ENCODE data around the gene STUB1.

STUB1 gene

GRCh38 chr16:702341-702740, 22.1 kb downstream of the STUB1 start:
- Histone ChIP-seq H3K27me3 (ENCODE audit: control insufficient read depth, insufficient read depth, low read length) (peaks cover 58% of the 10 kb centered on the region), H3K27ac (ENCODE audit: low read depth, low read length) (no peak overlapping the region)

GRCh38 chr16:703406-703805, 23.2 kb downstream of the STUB1 start:
- H3K36me3 ChIP-seq (ENCODE audit: control insufficient read depth, insufficient read depth, low read length): no peaks in the 10 kb centered on the region
- H3K4me1 ChIP-seq (ENCODE audit: control insufficient read depth, insufficient read depth, low read length): no peaks in the 10 kb centered on the region
- H3K9ac ChIP-seq (ENCODE audit: low read length): no peak overlapping the region
- peaks cover 66% of the 10 kb centered on the region for H3K27me3 ChIP-seq (ENCODE audit: control insufficient read depth, insufficient read depth, low read length)
- H3K27ac ChIP-seq (ENCODE audit: low read depth, low read length): no peak overlapping the region
- H3K4me3 ChIP-seq (ENCODE audit: low read length): no peak overlapping the region

More at GRCh38 chr16:702341-702740, 22.1 kb downstream of the STUB1 start:
- H3K4me3 ChIP-seq (ENCODE audit: low read length): no peak overlapping the region
- no peak overlapping the region for H3K9ac ChIP-seq (ENCODE audit: low read length)
- no peaks in the 10 kb centered on the region for H3K4me1 ChIP-seq (ENCODE audit: control insufficient read depth, insufficient read depth, low read length)
- H3K36me3 ChIP-seq (ENCODE audit: control insufficient read depth, insufficient read depth, low read length): no peaks in the 10 kb centered on the region

- Histone ChIP-seq H3K4me3 (ENCODE audit: low read length) (no peak overlapping the region), H3K9ac (ENCODE audit: low read length) (no peak overlapping the region), H3K4me1 (ENCODE audit: control insufficient read depth, insufficient read depth, low read length) (no peaks in the 10 kb centered on the region), H3K36me3 (ENCODE audit: control insufficient read depth, insufficient read depth, low read length) (no peaks in the 10 kb centered on the region), H3K27me3 (ENCODE audit: control insufficient read depth, insufficient read depth, low read length) (peaks cover 69% of the 10 kb centered on the region), H3K27ac (ENCODE audit: low read depth, low read length) (no peak overlapping the region)
These were observed 23.8 kb downstream of the STUB1 start for GRCh38 chr16:704047-704446.

GRCh38 chr16:704552-705380, 24.6 kb downstream of the STUB1 start:
- no peaks in the 10 kb centered on the region for H3K36me3 ChIP-seq (ENCODE audit: control insufficient read depth, insufficient read depth, low read length)
- no peak overlapping the region for H3K27ac ChIP-seq (ENCODE audit: low read depth, low read length)
- H3K4me1 ChIP-seq (ENCODE audit: control insufficient read depth, insufficient read depth, low read length): no peaks in the 10 kb centered on the region
- no peak overlapping the region for H3K4me3 ChIP-seq (ENCODE audit: low read length)
- no peak overlapping the region for H3K9ac ChIP-seq (ENCODE audit: low read length)
- peaks cover 68% of the 10 kb centered on the region for H3K27me3 ChIP-seq (ENCODE audit: control insufficient read depth, insufficient read depth, low read length)

- no peaks in the 10 kb centered on the region for H3K4me1 ChIP-seq (ENCODE audit: control insufficient read depth, insufficient read depth, low read length)
- H3K9ac ChIP-seq (ENCODE audit: low read length): no peak within 1 kb of the TSS
- no peaks in the 10 kb centered on the region for H3K36me3 ChIP-seq (ENCODE audit: control insufficient read depth, insufficient read depth, low read length)
- peaks cover 69% of the 10 kb centered on the region for H3K27me3 ChIP-seq (ENCODE audit: control insufficient read depth, insufficient read depth, low read length)
- no peak within 1 kb of the TSS for H3K4me3 ChIP-seq (ENCODE audit: low read length)
- H3K27ac ChIP-seq (ENCODE audit: low read depth, low read length): no peak within 1 kb of the TSS
These were observed 25.4 kb downstream of the STUB1 start, which contains the start of gene FBXL16 for GRCh38 chr16:705431-706188. Gene FBXL16, minus strand, starts transcription at chr16:705801. Its CDS starts 8,396 bp downstream, at chr16:697405.

GRCh38 chr16:706189-707061, 26.2 kb downstream of the STUB1 start:
- peaks cover 71% of the 10 kb centered on the region for H3K27me3 ChIP-seq (ENCODE audit: control insufficient read depth, insufficient read depth, low read length)
- H3K9ac ChIP-seq (ENCODE audit: low read length): no peak overlapping the region
- H3K27ac ChIP-seq (ENCODE audit: low read depth, low read length): no peak overlapping the region
- H3K4me1 ChIP-seq (ENCODE audit: control insufficient read depth, insufficient read depth, low read length): no peaks in the 10 kb centered on the region
- H3K36me3 ChIP-seq (ENCODE audit: control insufficient read depth, insufficient read depth, low read length): no peaks in the 10 kb centered on the region
- no peak overlapping the region for H3K4me3 ChIP-seq (ENCODE audit: low read length)

GRCh38 chr16:707062-707538, 26.9 kb downstream of the STUB1 start:
- Histone ChIP-seq H3K4me3 (ENCODE audit: low read length) (no peak overlapping the region), H3K27ac (ENCODE audit: low read depth, low read length) (no peak overlapping the region), H3K27me3 (ENCODE audit: control insufficient read depth, insufficient read depth, low read length) (peaks cover 67% of the 10 kb centered on the region), H3K36me3 (ENCODE audit: control insufficient read depth, insufficient read depth, low read length) (no peaks in the 10 kb centered on the region), H3K4me1 (ENCODE audit: control insufficient read depth, insufficient read depth, low read length) (no peaks in the 10 kb centered on the region), H3K9ac (ENCODE audit: low read length) (no peak overlapping the region)

- H3K4me1 ChIP-seq (ENCODE audit: control insufficient read depth, insufficient read depth, low read length): no peaks in the 10 kb centered on the region
- no peak overlapping the region for H3K4me3 ChIP-seq (ENCODE audit: low read length)
- no peak overlapping the region for H3K9ac ChIP-seq (ENCODE audit: low read length)
- H3K27ac ChIP-seq (ENCODE audit: low read depth, low read length): no peak overlapping the region
- H3K27me3 ChIP-seq (ENCODE audit: control insufficient read depth, insufficient read depth, low read length): peaks cover 58% of the 10 kb centered on the region
- H3K36me3 ChIP-seq (ENCODE audit: control insufficient read depth, insufficient read depth, low read length): no peaks in the 10 kb centered on the region
These were observed 27.8 kb downstream of the STUB1 start for GRCh38 chr16:708019-708418.

GRCh38 chr16:708959-709358, 28.7 kb downstream of the STUB1 start:
- H3K27me3 ChIP-seq (ENCODE audit: control insufficient read depth, insufficient read depth, low read length): peaks cover 49% of the 10 kb centered on the region
- H3K36me3 ChIP-seq (ENCODE audit: control insufficient read depth, insufficient read depth, low read length): no peaks in the 10 kb centered on the region
- H3K9ac ChIP-seq (ENCODE audit: low read length): no peak overlapping the region
- H3K4me1 ChIP-seq (ENCODE audit: control insufficient read depth, insufficient read depth, low read length): no peaks in the 10 kb centered on the region
- H3K4me3 ChIP-seq (ENCODE audit: low read length): no peak overlapping the region
- H3K27ac ChIP-seq (ENCODE audit: low read depth, low read length): no peak overlapping the region

- Histone ChIP-seq H3K4me1 (ENCODE audit: control insufficient read depth, insufficient read depth, low read length) (no peaks in the 10 kb centered on the region), H3K4me3 (ENCODE audit: low read length) (no peak overlapping the region), H3K27ac (ENCODE audit: low read depth, low read length) (no peak overlapping the region), H3K36me3 (ENCODE audit: control insufficient read depth, insufficient read depth, low read length) (no peaks in the 10 kb centered on the region), H3K27me3 (ENCODE audit: control insufficient read depth, insufficient read depth, low read length) (peaks cover 41% of the 10 kb centered on the region), H3K9ac (ENCODE audit: low read length) (no peak overlapping the region)
These were observed 29.6 kb downstream of the STUB1 start for GRCh38 chr16:709566-710499.

GRCh38 chr16:710500-711075, 30.4 kb downstream of the STUB1 start:
- Histone ChIP-seq H3K36me3 (ENCODE audit: control insufficient read depth, insufficient read depth, low read length) (no peaks in the 10 kb centered on the region), H3K9ac (ENCODE audit: low read length) (no peak overlapping the region), H3K27me3 (ENCODE audit: control insufficient read depth, insufficient read depth, low read length) (peaks cover 41% of the 10 kb centered on the region), H3K27ac (ENCODE audit: low read depth, low read length) (no peak overlapping the region), H3K4me1 (ENCODE audit: control insufficient read depth, insufficient read depth, low read length) (no peaks in the 10 kb centered on the region), H3K4me3 (ENCODE audit: low read length) (no peak overlapping the region)

All from rectal smooth muscle tissue (tissue), 1 donor.